CD4-positive, alpha-beta T cell (primary cell): ENCODE data around the gene CDKL2. TPM values are rescaled to one million over a fixed set of nuclear protein-coding genes. Genes with fewer than 3 reads are reported as not detected.

ENCODE experiments used
- ATAC-seq: fragments of 200-7000 bp; cut with Tn5 transposase; one replicate; pipeline ENCODE4 v1.10.0; 2022; ENCODE audit warnings: mild to moderate bottlenecking; ENCODE audit not compliant: poor library complexity
- CTCF ChIA-PET: fragments of 350-600 bp; sonication (Branson Sonifier 250); formaldehyde crosslinking; loops from one replicate; lab custom pipeline; 2021; ENCODE audit warnings: antibody characterized with exemption, inconsistent platforms; lab: Charles Lee
- POLR2A ChIA-PET: fragments of 350-600 bp; sonication (Branson Sonifier 250); formaldehyde crosslinking; loops from one replicate; lab custom pipeline; 2021; ENCODE audit warnings: antibody characterized with exemption, inconsistent platforms; lab: Charles Lee
- DNase-seq, 14 experiments: peaks; one replicate each; pipeline ENCODE4 v3.0.0-alpha.2; 2013 to 2020; ENCODE audit warnings: mixed read lengths in 2 of 14
- H3K27ac ChIP-seq, 2 donors: one replicate each; pipeline versions ENCODE4 v1.5.1 to v1.7.0; 2013; ENCODE audit warnings: low read length in 2 of 2, low read depth in 1 of 2, mild to moderate bottlenecking in 1 of 2
- H3K27me3 ChIP-seq, 2 experiments: 1 replicate in 1 of 2; 2 replicates in 1 of 2; pipeline versions ENCODE4 v1.6.1 to v1.7.0; 2013; ENCODE audit warnings: low read length in 2 of 2, control low read depth in 1 of 2, mild to moderate bottlenecking in 1 of 2, moderate library complexity in 1 of 2; ENCODE audit not compliant: insufficient read depth in 2 of 2, control insufficient read depth in 1 of 2
- H3K36me3 ChIP-seq: one replicate; pipeline ENCODE4 v1.6.1; 2013; ENCODE audit warnings: low read length, control low read depth; ENCODE audit not compliant: insufficient read depth
- H3K4me1 ChIP-seq: one replicate; pipeline ENCODE4 v1.6.1; 2013; ENCODE audit warnings: low read length, control low read depth; ENCODE audit not compliant: insufficient read depth
- H3K4me3 ChIP-seq: one replicate; pipeline ENCODE4 v1.5.1; 2013; ENCODE audit warnings: mild to moderate bottlenecking, low read length, moderate library complexity
- H3K9me3 ChIP-seq, 2 experiments: 1 replicate in 1 of 2; 2 replicates in 1 of 2; pipeline versions ENCODE4 v1.6.1 to v1.7.0; 2013; ENCODE audit warnings: low read length in 2 of 2, mild to moderate bottlenecking in 2 of 2, control low read depth in 1 of 2, moderate library complexity in 1 of 2; ENCODE audit not compliant: control insufficient read depth in 1 of 2, insufficient read depth in 1 of 2
- H3K27ac Mint-ChIP-seq: one replicate; pipeline ENCODE4 v1.8.0; 2020; ENCODE audit warnings: mixed read lengths
- H3K27me3 Mint-ChIP-seq: one replicate; pipeline ENCODE4 v1.8.0; 2021; ENCODE audit warnings: mixed read lengths
- H3K36me3 Mint-ChIP-seq: one replicate; pipeline ENCODE4 v1.8.0; 2021; ENCODE audit warnings: low read depth, mixed read lengths
- H3K4me1 Mint-ChIP-seq: one replicate; pipeline ENCODE4 v1.8.0; 2021; ENCODE audit warnings: low read depth, mixed read lengths
- H3K4me3 Mint-ChIP-seq: one replicate; pipeline ENCODE4 v1.8.0; 2020; ENCODE audit warnings: mild to moderate bottlenecking, mixed read lengths
- H3K9me3 Mint-ChIP-seq: one replicate; pipeline ENCODE4 v1.8.0; 2020; ENCODE audit warnings: mixed read lengths
- intact Hi-C, 2 experiments: fragments of 100-400 bp; cut with DNase I in 1 of 2; cut with micrococcal nuclease in 1 of 2; formaldehyde crosslinking; loops; one replicate each; pipeline versions ENCODE4 v1.15.1 to v1.9.0; 2023 to 2025; cut with DNase I, micrococcal nuclease
- total RNA-seq, 174 experiments: library from RNA in 2 of 174; stranded (reverse) in 2 of 174; gene quantifications; one replicate each; pipeline ENCODE4 v1.2.3 and lab custom pipeline; 2021 to 2026
- TF ChIP-seq, protein P1 (sequence below): fragments of 200-600 bp; IDR thresholded peaks from one replicate; pipeline ENCODE4 v1.8.0; 2022; ENCODE audit warnings: antibody characterized with exemption, mild to moderate bottlenecking

The CDKL2 gene
- total RNA-seq, 2 experiments from 2014 or later = 0.38 to 0.92 TPM

GRCh38 chr4:75549019-75549418 is 81.3 kb downstream of the CDKL2 start:
- H3K27me3 Mint-ChIP-seq = no peaks in the 10 kb centered on the region
- H3K27me3 ChIP-seq = no peaks in the 10 kb centered on the region
- H3K9me3 ChIP-seq = no peaks in the 10 kb centered on the region
- no peak overlapping the region for H3K27ac ChIP-seq
- H3K4me1 Mint-ChIP-seq = no peaks in the 10 kb centered on the region
- no peak overlapping the region for H3K4me3 ChIP-seq
- peaks cover 2% of the 10 kb centered on the region for H3K36me3 ChIP-seq
- H3K4me3 Mint-ChIP-seq = no peak overlapping the region
- H3K4me1 ChIP-seq = no peaks in the 10 kb centered on the region
- intact Hi-C loops = no loop called here
- ChIA-PET CTCF (no interaction called here), POLR2A (no interaction called here)
- no peak overlapping the region for H3K27ac Mint-ChIP-seq
- peaks cover 10% of the 10 kb centered on the region for H3K36me3 Mint-ChIP-seq
- H3K9me3 Mint-ChIP-seq = no peaks in the 10 kb centered on the region
- TF ChIP-seq, protein P1, sequence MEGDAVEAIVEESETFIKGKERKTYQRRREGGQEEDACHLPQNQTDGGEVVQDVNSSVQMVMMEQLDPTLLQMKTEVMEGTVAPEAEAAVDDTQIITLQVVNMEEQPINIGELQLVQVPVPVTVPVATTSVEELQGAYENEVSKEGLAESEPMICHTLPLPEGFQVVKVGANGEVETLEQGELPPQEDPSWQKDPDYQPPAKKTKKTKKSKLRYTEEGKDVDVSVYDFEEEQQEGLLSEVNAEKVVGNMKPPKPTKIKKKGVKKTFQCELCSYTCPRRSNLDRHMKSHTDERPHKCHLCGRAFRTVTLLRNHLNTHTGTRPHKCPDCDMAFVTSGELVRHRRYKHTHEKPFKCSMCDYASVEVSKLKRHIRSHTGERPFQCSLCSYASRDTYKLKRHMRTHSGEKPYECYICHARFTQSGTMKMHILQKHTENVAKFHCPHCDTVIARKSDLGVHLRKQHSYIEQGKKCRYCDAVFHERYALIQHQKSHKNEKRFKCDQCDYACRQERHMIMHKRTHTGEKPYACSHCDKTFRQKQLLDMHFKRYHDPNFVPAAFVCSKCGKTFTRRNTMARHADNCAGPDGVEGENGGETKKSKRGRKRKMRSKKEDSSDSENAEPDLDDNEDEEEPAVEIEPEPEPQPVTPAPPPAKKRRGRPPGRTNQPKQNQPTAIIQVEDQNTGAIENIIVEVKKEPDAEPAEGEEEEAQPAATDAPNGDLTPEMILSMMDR = no peak
- no peak for DNase-seq
- no peak for ATAC-seq

DNA sequence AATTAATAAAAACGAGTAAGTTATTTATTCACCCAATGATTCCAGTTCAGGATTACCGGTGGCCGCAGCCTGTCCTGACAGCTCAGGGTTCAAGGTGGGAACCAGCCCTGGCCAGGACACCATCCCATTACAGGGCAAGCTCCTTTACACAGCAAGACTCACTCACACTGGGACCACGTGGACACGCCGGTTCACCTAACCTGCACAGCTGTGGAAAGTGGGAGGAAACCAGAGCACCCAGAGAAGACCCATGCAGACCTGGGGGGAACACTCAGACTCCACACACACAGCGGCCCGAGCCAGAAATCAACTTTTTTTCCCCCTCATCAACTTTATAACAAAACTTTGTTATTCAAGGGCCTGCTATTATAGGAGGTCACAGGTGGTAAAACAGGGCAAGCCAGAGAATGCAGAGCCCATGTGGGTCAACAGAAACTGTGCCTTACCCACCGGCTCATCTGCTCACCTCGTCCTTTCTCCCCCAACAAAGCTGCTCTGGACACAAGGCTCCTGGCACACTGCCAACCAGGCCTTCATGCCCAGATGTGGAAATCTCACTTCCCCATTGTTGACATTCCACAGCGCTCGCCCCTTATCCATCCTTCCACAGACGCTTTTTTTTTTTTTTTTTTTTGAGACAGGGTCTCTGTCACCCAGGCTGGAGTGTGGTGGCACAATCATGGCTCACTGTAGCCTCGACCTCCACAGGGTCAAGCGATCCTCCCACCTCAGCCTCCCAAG is 82.5 kb downstream of the CDKL2 start:
- ChIA-PET CTCF (no interaction called here), POLR2A (no interaction called here)
- ATAC-seq = no peak
- H3K36me3 ChIP-seq = peaks cover 2% of the 10 kb centered on the region
- intact Hi-C loops = no loop called here
- H3K4me3 ChIP-seq = no peak overlapping the region
- Mint-ChIP-seq H3K4me3 (no peak overlapping the region), H3K9me3 (no peaks in the 10 kb centered on the region), H3K27ac (no peak overlapping the region), H3K36me3 (peaks cover 22% of the 10 kb centered on the region), H3K27me3 (no peaks in the 10 kb centered on the region), H3K4me1 (no peaks in the 10 kb centered on the region)
- H3K27ac ChIP-seq = no peak overlapping the region
- TF ChIP-seq, protein P1 = no peak
- H3K9me3 ChIP-seq = no peaks in the 10 kb centered on the region
- H3K27me3 ChIP-seq = no peaks in the 10 kb centered on the region
- DNase-seq = peak in 2 of 14 experiments; percentile 15 to 22
- no peaks in the 10 kb centered on the region for H3K4me1 ChIP-seq

DNA sequence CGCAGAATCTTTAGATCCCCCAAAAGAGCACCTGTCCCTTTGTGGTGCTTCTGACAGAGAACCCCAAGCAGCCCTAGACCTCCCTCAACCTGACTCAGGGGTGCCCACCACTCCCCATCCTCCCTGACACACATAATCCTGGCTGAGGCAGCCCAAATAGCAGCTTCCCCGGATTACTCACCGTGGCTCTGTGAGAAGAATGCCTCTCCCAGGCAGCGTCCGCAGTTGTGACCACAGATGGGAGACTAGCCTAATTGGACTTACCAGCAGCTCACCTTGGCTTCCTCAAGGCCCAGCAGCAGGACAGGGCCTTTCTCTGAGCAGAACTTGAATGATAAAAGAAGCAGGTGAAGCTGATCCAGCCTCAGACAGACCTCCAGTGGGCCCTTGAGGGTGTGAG is 84.8 kb downstream of the CDKL2 start:
- peaks cover 38% of the 10 kb centered on the region for H3K36me3 Mint-ChIP-seq
- H3K4me1 Mint-ChIP-seq = no peaks in the 10 kb centered on the region
- no peak overlapping the region for H3K27ac ChIP-seq
- H3K9me3 Mint-ChIP-seq = no peaks in the 10 kb centered on the region
- intact Hi-C loops = no loop called here
- H3K4me3 ChIP-seq = no peak overlapping the region
- CTCF ChIA-PET = no interaction called here
- H3K9me3 ChIP-seq = no peaks in the 10 kb centered on the region
- POLR2A ChIA-PET = no interaction called here
- H3K36me3 ChIP-seq = peaks cover 5% of the 10 kb centered on the region
- H3K27me3 Mint-ChIP-seq = no peaks in the 10 kb centered on the region
- H3K27ac Mint-ChIP-seq = no peak overlapping the region
- DNase-seq (no peak), ATAC-seq (no peak)
- TF ChIP-seq, protein P1 = no peak
- no peaks in the 10 kb centered on the region for H3K27me3 ChIP-seq
- no peaks in the 10 kb centered on the region for H3K4me1 ChIP-seq
- no peak overlapping the region for H3K4me3 Mint-ChIP-seq
